ENCODE results near the gene MAP4.
"Not testable (repeated sequence)": the region's sequence is repeated elsewhere in the genome, so short reads cannot be mapped to it uniquely, and the experiment has no call there.

MAP4 gene

DNA sequence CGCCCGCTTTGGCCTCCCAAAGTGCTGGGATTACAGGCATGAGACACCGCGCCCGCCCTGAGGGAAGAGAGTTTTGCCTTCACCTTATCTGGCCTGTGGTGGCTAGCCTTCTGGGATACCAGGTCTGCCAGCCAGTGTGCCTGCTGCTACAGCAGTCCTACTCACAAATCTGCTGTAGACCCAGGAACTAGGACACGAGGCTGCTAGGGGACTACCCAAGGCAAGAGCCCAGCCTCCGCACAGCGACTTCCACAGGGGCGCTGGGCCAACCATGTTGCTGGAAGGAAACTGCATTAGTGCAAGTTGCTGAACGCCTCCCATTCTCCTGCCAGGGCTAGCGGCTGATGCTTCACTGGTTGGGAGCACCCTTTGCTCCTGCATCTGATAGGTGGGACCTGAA lies 159.5 kb downstream of the MAP4 start:
- no peak for FAIRE-seq

GRCh38 chr3:47855461-47856383 lies 160.5 kb downstream of the MAP4 start:
- FAIRE-seq = no peak

DNA sequence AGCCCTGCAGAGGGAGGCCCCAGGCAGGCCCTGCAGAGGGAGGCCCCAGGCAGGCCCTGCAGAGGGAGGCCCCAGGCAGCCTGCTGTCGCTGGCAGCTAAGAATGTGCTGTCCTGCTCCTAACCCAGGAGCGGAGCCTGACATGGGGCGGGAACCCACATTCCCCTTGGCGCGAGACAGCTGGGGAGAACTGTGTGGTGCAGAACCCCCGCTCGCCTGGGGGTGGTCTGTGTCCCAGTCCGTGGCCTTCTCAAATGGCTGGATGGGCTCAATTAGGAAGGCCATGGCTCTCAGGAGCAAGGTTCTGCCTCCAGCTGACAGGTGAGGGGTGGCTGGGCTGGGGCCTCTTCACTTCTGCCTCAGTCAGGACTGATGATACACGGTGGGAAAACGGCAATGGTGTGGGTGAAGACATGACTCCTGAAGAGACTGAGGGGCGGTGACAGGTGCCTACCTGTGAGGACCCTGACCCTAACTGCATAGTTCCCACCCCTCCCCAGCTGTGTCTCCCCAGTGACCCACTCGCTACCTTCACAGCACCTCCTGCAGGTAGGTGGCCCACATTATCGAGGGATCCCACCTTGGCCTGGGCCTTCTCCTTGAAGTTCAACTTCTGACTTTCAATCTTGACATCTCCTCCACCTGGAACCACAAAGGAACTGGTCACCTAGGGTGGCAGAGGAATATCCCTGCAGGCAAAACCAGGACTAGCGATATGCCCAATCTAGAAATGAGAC lies 161.3 kb downstream of the MAP4 start:
- no peak for FAIRE-seq

- FAIRE-seq = no peak
Measured at GRCh38 chr3:47854267-47854666, 161.9 kb downstream of the MAP4 start.

DNA sequence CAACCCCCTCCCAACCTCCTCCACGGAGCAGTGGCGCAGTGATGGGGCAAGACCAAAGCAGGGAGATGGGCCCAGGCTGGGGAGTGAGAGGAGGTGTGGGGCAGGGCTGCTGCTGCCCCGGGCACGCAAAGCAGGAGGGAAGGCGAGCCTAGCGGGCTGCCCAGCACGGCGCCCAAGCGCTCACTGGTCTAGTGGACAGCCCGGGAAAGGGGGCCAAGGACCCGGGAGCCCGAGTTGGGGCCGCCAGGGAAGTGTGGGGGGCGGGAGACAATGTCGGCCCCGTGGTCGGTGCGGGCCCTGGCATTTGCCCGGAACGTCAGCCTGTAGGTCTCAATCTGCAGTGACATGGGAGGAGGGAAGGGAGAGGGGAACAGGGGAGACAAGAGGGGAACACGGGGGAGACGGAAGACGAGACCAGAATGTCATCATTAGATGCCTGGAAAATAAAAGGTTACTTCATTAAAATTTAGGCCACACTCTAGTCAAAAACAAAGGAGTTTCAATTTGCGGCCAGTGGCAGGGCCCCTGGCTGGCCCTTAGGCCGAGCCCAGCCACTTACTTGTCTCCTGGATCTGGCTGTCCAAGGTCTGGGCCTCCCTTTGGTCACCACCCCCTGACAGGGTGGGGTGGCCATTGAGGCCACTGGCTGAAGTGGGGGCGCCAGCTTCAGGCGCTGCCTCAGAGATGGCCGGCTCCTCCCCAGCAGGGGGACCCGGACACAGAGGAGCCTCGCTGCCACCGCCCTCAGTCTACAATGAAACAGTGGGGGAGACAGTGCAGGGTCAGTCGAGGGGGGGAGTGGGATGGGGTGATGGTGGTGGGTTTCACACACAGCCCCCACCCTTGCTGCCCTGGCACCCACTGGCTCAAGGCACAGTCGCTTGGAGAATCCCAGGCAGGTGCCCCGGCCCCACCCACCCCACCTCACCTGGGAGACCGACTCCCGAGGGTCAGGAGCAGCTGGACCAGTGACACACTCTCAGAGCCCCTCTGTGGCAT lies 163.3 kb downstream of the MAP4 start:
- FAIRE-seq = no peak

GRCh38 chr3:47851888-47852603 lies 164.2 kb downstream of the MAP4 start:
- no peak for FAIRE-seq

DNA sequence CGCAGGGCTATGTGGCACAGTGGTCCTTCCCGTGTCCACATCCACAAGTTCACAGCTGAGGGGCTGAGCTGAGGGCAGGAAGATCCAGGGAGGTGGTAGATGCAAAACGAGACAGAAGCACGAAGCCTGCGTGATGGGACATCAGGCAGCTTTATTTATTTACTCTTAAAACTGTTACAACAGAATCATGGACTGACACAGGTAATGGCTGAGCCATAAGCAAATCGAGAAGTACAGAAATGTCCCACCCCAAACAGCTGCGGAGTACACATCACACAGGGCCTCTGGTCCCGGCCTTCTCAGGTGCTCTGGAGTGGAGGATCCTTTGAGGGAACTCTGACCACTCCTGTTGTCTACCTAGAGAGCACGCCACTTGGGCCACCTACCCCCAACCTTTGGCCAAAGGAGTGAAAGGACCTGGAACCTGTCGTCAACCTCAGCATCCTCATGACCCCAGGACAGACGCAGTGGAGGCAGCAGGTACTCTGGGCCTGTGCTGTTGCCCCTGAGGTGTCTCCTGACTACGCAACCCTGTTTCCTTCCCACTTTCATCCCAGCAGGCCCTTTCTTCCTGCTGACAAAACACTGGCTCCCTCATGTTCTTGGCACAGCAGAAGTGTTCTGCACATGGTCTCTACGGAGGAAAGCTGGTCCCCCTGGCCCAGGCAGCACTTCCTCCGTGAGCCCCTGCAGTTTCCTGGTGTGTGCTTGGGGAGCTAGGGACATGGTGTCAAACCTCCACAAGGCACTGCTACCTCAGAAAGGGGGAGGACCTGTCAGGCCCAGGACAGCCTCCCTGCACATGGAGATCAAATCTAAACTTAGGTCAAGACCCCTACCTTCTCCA lies 165.4 kb downstream of the MAP4 start:
- no peak for FAIRE-seq

DNA sequence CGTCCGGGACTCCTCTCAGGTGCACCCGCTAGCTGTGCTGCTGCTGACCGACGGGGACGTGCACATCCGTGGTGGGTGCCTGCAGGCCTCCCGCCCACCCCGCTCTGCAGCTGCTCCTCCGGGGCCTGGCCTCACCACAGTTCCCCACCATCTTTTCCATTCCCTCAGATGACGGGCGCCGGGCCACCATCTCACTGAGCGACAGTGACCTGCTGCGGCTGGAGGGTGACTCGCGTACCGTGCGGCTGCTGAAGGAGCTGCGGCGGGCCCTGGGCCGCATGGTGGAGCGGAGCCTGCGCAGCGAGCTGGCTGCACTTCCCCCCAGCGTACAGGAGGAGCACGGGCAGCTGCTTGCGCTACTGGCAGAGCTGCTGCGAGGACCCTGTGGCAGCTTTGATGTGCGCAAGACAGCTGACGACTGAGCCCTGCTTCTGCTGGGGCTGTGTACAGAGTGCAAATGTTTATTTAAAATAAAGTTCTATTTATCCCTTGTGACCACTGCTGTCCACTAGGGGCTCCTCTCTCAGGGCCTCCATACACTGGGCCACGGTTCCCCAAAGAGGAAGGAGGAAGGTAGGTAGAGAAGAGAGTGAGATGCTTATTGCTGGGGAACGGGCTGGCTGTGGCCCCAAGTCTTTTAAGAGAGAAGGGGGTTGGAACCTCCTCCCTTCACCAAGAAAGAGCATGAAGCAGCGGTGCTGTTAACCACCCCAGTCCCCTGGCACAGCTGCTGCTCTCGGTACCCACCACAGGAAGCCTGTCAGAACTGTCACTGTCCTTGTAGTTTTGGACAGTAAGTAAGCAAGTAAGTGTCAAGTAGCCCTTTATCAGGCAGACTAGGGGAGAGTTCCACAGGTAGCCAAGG lies 166.3 kb downstream of the MAP4 start:
- no peak for FAIRE-seq

GRCh38 chr3:47849186-47849698 lies 167.0 kb downstream of the MAP4 start:
- FAIRE-seq = no peak

DNA sequence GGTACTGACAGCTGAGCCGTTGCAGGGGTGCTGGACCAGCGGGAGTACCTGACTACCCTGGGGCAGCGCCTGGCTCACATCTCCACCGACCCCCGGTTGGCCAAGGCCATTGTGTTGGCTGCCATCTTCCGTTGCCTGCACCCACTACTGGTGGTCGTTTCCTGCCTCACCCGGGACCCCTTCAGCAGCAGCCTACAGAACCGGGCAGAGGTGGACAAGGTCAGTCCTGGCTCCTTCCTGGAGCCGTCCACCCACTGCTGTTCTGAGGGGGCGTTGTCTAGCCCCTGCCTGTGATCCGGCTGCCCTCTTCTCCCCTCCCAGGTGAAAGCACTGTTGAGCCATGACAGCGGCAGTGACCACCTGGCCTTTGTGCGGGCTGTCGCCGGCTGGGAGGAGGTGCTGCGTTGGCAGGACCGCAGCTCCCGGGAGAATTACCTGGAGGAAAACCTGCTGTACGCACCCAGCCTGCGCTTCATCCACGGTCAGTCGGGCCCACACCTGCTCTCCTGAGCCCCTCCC lies 167.6 kb downstream of the MAP4 start:
- no peak for FAIRE-seq

DNA sequence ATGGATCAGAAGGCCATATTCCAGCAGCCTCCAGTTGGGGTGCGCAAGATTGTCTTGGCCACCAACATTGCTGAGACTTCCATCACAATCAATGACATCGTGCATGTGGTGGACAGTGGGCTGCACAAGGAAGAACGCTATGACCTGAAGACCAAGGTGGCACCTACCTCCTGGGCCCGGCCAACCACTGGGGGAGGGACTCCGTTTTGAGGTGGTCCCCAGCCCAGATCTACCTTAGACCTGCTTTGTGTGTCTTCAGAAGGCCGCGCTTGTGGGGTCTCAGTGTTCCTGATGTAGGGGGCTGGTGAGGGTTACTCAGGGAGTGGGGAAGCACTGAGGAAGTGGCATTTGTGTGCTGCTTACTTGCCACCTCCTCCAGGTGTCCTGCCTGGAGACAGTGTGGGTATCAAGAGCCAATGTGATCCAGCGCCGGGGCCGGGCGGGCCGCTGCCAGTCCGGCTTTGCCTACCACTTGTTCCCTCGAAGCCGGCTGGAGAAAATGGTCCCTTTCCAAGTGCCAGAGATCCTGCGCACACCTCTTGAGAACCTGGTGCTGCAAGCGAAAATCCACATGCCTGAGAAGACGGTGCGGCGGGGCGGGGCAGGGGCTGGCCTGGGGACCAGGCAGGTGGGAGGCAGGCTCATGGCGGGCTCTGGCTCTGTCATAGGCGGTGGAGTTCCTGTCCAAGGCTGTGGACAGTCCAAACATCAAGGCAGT lies 168.3 kb downstream of the MAP4 start:
- no peak for FAIRE-seq

DNA sequence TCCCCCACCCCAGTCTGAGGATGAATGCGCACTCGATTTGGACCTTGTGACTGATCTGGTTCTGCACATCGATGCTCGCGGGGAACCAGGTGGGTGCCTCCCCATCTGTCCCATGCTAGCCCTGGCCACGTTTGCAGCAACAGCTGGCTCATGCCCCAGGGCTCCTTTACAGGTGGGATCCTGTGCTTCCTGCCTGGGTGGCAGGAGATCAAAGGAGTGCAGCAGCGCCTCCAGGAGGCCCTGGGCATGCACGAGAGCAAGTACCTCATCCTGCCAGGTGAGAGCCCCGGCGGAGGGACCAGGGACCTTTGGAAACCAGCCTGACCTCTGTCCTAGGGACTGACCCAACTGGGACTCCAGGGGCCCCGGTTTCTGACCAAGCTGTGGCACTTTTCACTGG lies 169.0 kb downstream of the MAP4 start:
- FAIRE-seq = no peak

GRCh38 chr3:47846880-47847248 lies 169.4 kb downstream of the MAP4 start:
- no peak for FAIRE-seq

- FAIRE-seq = no peak
Measured at GRCh38 chr3:47846186-47846879, 169.9 kb downstream of the MAP4 start.

GRCh38 chr3:47841786-47842349 lies 174.3 kb downstream of the MAP4 start:
- no peak for FAIRE-seq

- FAIRE-seq = no peak
Measured at GRCh38 chr3:47838503-47838902, 177.7 kb downstream of the MAP4 start.

- FAIRE-seq = no peak
Measured at GRCh38 chr3:47836986-47837385, 179.2 kb downstream of the MAP4 start.

DNA sequence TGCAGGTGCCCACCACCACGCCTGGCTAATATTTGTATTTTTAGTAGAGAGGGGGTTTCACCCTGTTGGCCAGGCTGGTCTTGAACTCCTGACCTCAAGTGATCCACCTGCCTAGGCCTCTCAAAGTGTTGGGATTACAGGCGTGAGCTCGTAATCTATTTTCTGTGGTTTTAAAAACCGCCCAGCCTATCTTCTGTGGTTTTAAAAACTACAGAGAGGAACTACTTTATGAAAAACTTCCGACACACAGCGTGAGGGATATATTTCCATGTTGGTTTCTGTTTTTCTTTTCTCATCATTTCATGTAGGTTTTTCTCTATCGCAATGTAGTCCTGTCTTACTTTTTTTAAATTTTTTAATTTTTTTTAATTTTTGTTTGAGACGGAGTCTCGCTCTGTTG lies 186.7 kb downstream of the MAP4 start:
- not testable (repeated sequence) for FAIRE-seq

Data from TTC549 (cell line).